ENCODE results near the gene FNDC10. TPM values are rescaled to one million over a fixed set of nuclear protein-coding genes. Genes with fewer than 3 reads are reported as not detected.

Gene FNDC10
- total RNA-seq, 1 experiment from 2014 or later, result 8.4 TPM

GRCh38 chr1:1609822-1610485 is 10.0 kb upstream of the FNDC10 start:
- ChIA-PET CTCF (no interaction called here), POLR2A (no interaction called here), RAD21 (ENCODE audit: low non-redundant PET in 1 of 2, low total read pairs in 2 of 2, uncharacterized antibody in 2 of 2, unreplicated experiment in 2 of 2) (no interaction called here)
- Histone ChIP-seq H3K9me2 (ENCODE audit: insufficient read depth) (no peaks in the 10 kb centered on the region), H3K4me3 (replicated peaks in 1 of 2; ENCODE audit: low read depth in 1 of 2, low read length in 2 of 2) (no peak overlapping the region), H3K79me2 (ENCODE audit: insufficient read depth, low read length) (peaks cover 9% of the 10 kb centered on the region; the same call in 1 of the 2 replicates), H4K20me1 (ENCODE audit: insufficient read depth) (0 out of 2 replicates have a peak, but pooled peaks cover 3% of the 10 kb centered on the region), H3K27ac (ENCODE audit: low read depth, low read length) (no peak overlapping the region), H2AFZ (ENCODE audit: low read depth, low read length, poor library complexity, severe bottlenecking) (no peak overlapping the region), H3K9me3 (ENCODE audit: control insufficient read depth in 1 of 2, insufficient read depth in 1 of 2, low read depth in 1 of 2, low read length in 2 of 2) (no peaks in the 10 kb centered on the region), H3K4me2 (ENCODE audit: low read length) (no peak overlapping the region), H3K9ac (ENCODE audit: low read length) (no peak overlapping the region), H3K36me3 (ENCODE audit: control insufficient read depth in 1 of 2, insufficient read depth in 2 of 2, low read length in 2 of 2) (no peaks in the 10 kb centered on the region), H3K4me1 (ENCODE audit: control insufficient read depth in 1 of 2, insufficient read depth in 2 of 2, low read length in 2 of 2) (peaks cover 3 to 11% of the 10 kb centered on the region in 2 experiments; a peak in 3 of 4 replicates), H3K27me3 (ENCODE audit: insufficient read depth, low read length) (no peaks in the 10 kb centered on the region)
- ATAC-seq, result no peak
- BruUV-seq (replicated peaks), result no TSS peak
- no peak for TF ChIP-seq ZNF274 (IDR thresholded peaks at IDR 0.05; ENCODE audit: low read depth, low read length)
- no peak for TF ChIP-seq POLR2AphosphoS5 (IDR thresholded peaks at IDR 0.05; ENCODE audit: low read depth, low read length)
- TF ChIP-seq SRF (IDR thresholded peaks at IDR 0.05; ENCODE audit: low read depth), result no peak
- no peak for TF ChIP-seq ZFX (IDR thresholded peaks at IDR 0.05)
- no peak for TF ChIP-seq RAD21 (IDR thresholded peaks at IDR 0.05; ENCODE audit: low read depth)
- no peak for TF ChIP-seq POLR2A (IDR thresholded peaks at IDR 0.05; ENCODE audit: borderline replicate concordance, extremely low read depth, insufficient read depth, insufficient read length)
- TF ChIP-seq CTCF (IDR thresholded peaks at IDR 0.05 in 2 of 3, conservative IDR thresholded peaks at IDR 0.05 in 1 of 3; ENCODE audit: borderline replicate concordance in 1 of 3, insufficient read depth in 1 of 3, low read depth in 2 of 3, low read length in 2 of 3), result no peak
- no peak for TF ChIP-seq CBX3 (IDR thresholded peaks at IDR 0.05; ENCODE audit: low read depth)
- no peak for TF ChIP-seq EGR1 (IDR thresholded peaks at IDR 0.05; ENCODE audit: low read depth)
- TF ChIP-seq ELF1 (IDR thresholded peaks at IDR 0.05; ENCODE audit: borderline replicate concordance, low read depth), result no peak
- no peak for TF ChIP-seq JUND (IDR thresholded peaks at IDR 0.05)
- no peak for TF ChIP-seq TCF7L2 (IDR thresholded peaks at IDR 0.05; ENCODE audit: borderline replicate concordance, extremely low read depth, insufficient read depth, insufficient read length)
- TF ChIP-seq FOSL1 (IDR thresholded peaks at IDR 0.05; ENCODE audit: low read depth), result no peak
- no peak for TF ChIP-seq YY1 (IDR thresholded peaks at IDR 0.05; ENCODE audit: extremely low read depth, insufficient replicate concordance, low read depth, low read length)
- TF ChIP-seq ATF3 (IDR thresholded peaks at IDR 0.05), result no peak
- DNase-seq (ENCODE audit: low read depth, low spot score), result no peak
- intact Hi-C loops (cut with micrococcal nuclease), result loop anchor here (10.0 kb wide), 1 partner anchor 265 kb away; the partner anchor contains the start of gene DVL1

Data from HCT116 (cell line).